HCEC 1CT (cell line): ENCODE results near the gene SUN2.
A peak's percentile ranks its signal among the peaks of the same experiment; 100 is the strongest.

Source experiments
- DNase-seq: peaks from one replicate; pipeline ENCODE4 v3.0.0-alpha.2; 2017

The SUN2 gene

DNA sequence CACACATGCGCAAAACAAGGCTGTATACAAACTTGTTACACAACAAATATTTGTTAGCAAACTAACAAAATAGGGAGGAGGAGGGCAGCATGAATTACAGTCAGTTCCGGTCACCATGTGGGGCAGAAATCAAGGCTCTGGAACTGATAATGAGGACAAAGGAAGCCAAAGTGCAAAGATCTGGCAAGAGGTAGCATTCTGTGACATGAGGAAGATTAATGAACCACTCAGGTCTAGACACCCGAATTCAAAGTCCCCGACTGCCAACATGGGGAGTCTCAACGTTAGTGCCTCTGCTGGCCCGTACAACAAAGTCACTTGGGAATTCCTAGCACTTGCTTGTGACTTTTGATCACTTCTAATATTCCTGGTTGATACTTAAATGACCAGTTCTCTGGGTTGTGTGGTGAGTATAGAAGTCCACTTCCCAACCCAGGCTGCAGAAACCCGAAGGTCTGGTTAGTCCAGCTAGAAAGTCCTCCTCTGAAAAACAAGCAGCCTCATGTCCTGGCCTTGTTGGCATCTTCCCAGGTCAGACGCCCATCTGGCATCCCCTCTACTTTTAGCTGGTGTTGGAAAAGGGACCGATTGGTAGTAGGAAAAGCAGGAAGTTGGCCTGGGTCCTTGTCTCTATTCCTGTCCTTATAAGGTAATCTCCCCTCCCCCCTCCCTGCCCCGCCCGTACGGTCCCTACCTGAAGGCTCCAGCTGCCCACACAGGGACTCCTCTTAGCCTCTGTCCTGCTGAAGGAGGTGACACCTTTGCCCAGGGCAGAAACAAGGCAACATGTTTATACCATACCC is 1.6 kb downstream of the SUN2 start:
- DNase-seq: peak; percentile 26

- DNase-seq: no peak
These were observed 4.1 kb downstream of the SUN2 start for GRCh38 chr22:38751422-38752346.

DNA sequence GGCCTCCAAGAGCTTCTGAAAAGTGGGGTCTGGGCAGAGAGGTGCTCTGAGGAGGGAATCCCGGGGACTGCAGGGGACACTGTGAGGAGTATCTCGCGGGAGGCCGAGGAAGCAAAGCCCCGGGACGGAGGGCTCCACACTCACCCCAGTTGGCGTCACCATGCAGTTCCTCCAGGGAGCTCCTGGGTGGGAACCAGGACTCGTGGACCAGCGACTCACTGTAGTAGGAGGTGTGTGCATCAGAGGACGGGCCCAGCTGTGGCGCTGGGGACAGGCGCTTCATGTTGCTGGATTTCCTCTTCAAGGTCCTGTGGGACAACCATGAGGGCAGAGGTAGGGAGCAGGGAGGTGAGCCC is 4.8 kb downstream of the SUN2 start:
- no peak for DNase-seq

DNA sequence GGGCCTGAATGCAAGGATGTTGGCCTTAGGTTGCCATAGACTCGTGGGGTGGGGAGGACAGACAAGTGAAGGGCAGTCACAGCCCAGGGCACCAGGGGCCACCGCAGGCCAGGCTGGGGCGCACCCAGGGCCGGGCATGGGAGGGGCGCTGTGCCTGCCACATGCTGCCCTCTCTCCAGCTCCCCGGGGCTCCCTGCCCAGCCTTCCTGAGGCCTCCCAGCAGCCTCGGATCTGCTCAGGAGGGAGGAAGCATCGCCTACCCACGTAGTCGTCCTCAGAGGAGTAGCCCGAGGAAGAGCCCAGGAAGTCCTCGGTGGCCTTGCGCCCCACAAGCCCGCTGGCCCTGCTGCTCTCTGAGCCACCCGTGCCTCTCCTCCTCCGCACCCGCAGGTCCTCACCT is 5.2 kb downstream of the SUN2 start:
- DNase-seq: no peak

- no peak for DNase-seq
These were observed 5.7 kb downstream of the SUN2 start for GRCh38 chr22:38750104-38750503.

DNA sequence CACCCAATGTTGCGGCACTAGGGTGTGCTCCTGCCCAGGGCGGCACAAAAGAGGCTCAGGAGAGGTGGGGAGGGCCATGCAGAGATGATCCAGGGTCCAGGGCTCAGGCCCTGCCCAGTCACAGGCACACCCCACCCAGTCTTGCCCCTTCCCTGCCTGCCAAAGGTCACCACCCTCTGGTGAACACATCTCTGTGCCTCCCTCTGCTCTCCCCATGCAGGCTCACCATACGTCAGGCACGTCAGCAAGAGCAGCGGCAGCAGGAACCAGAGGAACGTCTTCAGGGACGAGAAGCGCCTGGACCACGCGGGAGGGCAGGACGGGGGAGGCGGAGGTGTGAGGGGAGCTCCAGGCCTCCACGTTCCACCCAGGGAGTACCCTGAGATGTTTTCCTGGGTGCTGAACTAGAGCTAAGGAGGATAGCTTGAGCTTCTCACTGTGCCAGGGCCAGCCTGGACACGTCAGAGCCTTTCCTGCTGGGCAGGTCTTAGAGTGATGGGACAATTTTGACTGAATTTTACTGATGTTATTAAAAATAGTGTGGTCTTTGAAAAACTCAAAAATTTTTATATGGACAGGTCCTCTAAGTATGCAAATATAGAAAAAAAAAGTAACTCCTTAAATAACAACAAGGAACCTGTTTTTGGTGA is 7.2 kb downstream of the SUN2 start:
- DNase-seq: no peak

- no peak for DNase-seq
These were observed 9.9 kb downstream of the SUN2 start for GRCh38 chr22:38745676-38746460.

DNA sequence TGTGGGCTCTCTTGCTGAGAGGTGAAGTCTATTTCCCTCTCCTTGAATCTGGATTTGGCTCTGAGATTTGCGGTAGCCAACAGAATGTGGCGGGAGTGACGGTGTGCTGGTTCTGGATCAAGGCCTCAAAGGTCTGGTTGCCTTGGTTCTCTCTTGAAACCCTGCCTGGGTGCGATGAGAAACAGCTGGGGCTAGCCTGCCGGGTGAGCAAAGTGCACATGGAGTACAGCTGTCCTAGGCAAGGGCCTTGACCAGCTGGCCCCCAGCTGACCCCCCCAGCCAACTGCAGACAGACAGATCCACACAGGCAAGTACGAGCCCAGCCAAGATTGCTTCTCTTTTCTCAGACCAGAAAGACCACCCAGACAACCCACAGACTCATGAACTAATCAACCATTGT is 10.8 kb downstream of the SUN2 start:
- DNase-seq: no peak

GRCh38 chr22:38742176-38742942 is 13.4 kb downstream of the SUN2 start:
- no peak for DNase-seq

DNA sequence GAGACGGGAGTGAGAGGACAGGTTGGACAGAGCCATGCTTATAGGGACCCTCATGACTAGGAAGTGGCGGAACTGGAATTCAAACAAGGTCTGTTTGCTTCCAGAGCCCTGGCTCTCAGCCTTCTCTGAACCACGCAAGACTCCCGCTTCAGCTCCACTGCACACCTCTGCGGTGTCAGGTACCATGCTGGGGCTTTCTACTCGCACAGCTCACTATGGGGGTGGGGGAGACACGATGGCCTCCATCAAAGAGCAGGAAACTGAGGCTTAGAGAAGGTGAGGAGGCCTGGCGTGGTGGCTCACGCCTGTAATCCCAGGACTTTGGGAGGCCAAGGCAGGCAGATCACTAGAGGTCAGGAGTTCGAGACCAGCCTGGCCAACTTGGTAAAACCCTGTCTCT is 14.2 kb downstream of the SUN2 start:
- no peak for DNase-seq

DNA sequence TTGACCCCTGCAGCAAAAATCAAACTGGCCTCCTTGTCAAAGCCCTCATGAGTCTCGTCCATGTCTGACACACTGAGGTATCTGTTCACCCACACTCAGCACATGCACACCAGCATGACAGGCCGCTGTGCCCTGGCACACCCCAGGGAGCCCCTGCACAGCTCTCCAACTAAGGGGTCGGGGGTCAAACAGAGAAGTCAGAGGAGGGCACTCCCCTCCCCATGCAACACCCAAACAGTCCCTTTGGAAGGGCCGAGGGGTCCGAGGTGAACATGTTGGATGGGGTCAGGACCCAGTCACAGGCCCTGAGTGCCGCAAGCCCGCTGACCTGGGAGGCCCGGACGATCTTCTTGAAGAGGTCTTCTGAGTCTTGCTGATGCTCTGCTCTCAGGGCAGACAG is 14.6 kb downstream of the SUN2 start:
- no peak for DNase-seq

- no peak for DNase-seq
These were observed 15.0 kb downstream of the SUN2 start for GRCh38 chr22:38740754-38741153.

DNA sequence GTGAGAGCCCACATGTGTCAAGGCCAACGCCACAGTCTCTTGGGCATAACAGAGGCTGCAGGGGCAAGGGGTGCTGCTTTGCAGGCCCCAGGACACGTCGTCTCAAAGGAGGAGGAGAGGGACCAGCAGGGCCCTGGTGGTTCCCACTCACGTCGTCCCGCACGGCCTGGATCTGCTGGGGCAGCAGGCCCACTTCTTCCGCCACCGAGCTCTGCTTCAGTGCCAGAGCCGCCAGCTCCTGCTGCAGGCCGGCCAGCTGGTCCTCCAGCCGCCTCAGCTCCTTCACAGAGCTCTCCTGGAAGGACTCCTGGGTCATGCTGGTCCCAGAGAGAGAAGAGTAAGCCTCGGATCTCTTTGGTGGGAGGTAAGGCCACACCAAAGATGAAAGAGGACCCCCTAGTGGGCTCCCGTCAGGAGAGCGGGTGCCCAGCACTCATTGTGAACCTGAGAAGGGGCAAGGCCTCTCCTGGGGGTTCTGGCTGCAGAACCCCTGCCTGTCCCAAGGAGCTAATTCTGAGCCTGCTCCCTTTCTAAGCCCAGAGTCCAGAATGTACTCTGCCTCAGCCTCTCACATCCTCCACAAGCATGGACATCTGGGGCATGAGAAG is 15.6 kb downstream of the SUN2 start:
- no peak for DNase-seq

- no peak for DNase-seq
These were observed 16.3 kb downstream of the SUN2 start for GRCh38 chr22:38739300-38740055.

DNA sequence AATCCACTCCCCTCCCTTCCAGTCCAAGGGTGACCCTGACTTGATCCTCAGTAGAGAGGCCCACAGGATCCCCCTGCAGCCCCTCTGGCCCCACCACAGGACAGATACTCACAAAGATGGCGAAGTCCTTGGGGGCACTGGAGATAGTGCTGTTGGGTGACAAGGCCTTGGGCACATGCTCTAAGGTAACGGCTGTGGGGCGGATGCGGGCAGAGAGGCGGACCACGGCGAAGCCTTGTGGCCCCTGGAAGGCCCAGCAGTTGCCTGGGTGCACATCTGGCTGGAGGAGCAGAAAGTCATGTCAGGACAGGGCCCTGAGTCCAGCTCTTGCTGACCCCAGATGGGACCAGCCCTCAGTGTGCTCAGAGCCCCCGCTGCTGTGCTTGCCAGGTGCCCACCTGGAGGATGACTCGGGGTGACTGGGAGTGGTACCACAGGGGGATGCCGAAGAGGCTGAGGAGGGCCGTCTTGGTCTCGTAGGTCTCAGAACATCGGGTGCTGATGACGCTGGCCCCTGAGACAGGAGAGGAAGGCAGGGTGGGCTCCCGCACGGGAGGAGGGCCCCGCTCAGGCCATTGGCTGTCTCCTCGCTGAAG is 17.2 kb downstream of the SUN2 start:
- no peak for DNase-seq

GRCh38 chr22:38737302-38738060 is 18.3 kb downstream of the SUN2 start:
- DNase-seq: no peak

- DNase-seq: no peak
These were observed 19.6 kb downstream of the SUN2 start for GRCh38 chr22:38736257-38736570.

DNA sequence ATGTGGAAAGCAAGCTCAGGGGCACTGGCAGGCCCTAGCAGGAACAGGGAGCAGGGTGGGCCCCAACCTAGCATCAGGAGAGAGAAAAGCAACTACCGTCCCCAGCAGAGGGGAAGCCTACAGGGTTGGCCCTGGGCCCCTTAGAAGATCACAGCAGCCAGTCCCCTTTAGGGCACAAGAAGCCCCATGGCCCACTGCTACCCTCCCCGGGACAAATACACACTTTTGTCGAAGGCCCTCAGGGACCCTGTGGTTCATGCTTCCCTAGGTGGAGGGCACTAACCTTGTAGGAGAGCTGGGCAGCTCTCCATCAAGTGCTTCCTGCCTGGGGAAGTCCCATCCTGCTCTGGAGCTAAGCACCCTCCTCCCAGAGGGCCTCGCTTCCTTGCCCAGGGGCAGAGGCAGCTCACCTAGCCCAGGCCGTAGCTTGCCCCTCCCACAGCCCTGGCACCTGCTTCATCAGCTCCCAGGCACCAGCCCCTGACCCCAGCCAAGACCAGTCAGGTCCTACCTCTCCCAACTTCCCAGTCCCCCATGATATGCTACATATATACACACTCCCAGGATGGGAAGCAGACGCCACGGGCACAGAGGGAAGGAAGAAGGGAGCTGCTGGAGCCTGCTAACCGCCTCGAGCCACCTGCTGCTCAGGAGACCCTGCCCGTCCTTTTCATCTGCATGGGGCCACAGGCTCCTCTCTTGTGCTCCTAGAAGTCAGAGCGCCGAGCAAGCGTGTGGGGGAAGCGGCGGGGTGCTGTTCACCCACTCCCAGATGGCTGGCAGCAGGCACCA is 20.1 kb downstream of the SUN2 start:
- DNase-seq: no peak

- DNase-seq: no peak
These were observed 20.7 kb downstream of the SUN2 start for GRCh38 chr22:38735126-38735464.
